ENCODE measurements around the gene SYT12. TPM values are rescaled to one million over a fixed set of nuclear protein-coding genes. Genes with fewer than 3 reads are reported as not detected.

The SYT12 gene
- total and polyA plus RNA-seq, 2 of the 8 experiments (the other 6 are each of a cell fraction or from before 2014, with no cell fraction given): 1.4 to 3.3 TPM

GRCh38 chr11:67044496-67044895 lies 21.6 kb downstream of the SYT12 start:
- H3K79me2 ChIP-seq (ENCODE audit: control insufficient read depth in 1 of 2, insufficient read depth in 2 of 2, low read length in 2 of 2): no peaks in the 10 kb centered on the region

More at GRCh38 chr11:67044496-67044895, 21.6 kb downstream of the SYT12 start:
- TF ChIP-seq RFX5 (IDR thresholded peaks at IDR 0.05; ENCODE audit: borderline replicate concordance, low read depth, low read length) (no peak), CHD1 (IDR thresholded peaks at IDR 0.05; ENCODE audit: low read depth, low read length) (no peak), SIX5 (IDR thresholded peaks at IDR 0.05; ENCODE audit: low read depth, low read length) (no peak), CBX8 (IDR thresholded peaks at IDR 0.05; ENCODE audit: borderline replicate concordance, low read depth, low read length) (no peak), KDM4A (IDR thresholded peaks at IDR 0.05; ENCODE audit: low read depth, low read length, severe bottlenecking) (no peak), CHD2 (IDR thresholded peaks at IDR 0.05; ENCODE audit: low read length) (no peak), RXRA (IDR thresholded peaks at IDR 0.05; ENCODE audit: insufficient read depth, low read depth, low read length) (no peak)
- no peak overlapping the region for H2BK120ac ChIP-seq (replicated peaks; ENCODE audit: low read depth, low read length)
- no peak overlapping the region for H3K56ac ChIP-seq (replicated peaks; ENCODE audit: insufficient read length, low read depth, low read length)
- H2AFZ ChIP-seq (ENCODE audit: low read length): no peak overlapping the region
- no peak for DNase-seq (ENCODE audit: low read depth in 1 of 2, low spot score in 2 of 2)
- no peak overlapping the region for H3K4ac ChIP-seq (replicated peaks; ENCODE audit: insufficient read length, low read depth, low read length)
- H2BK12ac ChIP-seq (ENCODE audit: low read depth, low read length): no peak overlapping the region
- no peak overlapping the region for H3K9ac ChIP-seq (replicated peaks in 1 of 4; ENCODE audit: extremely low read depth in 1 of 4, low read depth in 3 of 4, low read length in 3 of 4)
- H3K9me3 ChIP-seq (ENCODE audit: insufficient read depth in 2 of 2, low read depth in 1 of 2, low read length in 1 of 2): no peaks in the 10 kb centered on the region
- no peaks in the 10 kb centered on the region for H3K23me2 ChIP-seq (ENCODE audit: low read depth, low read length)
- no peak overlapping the region; the same call in 1 of the 2 replicates for H4K8ac ChIP-seq (ENCODE audit: extremely low read depth, insufficient read depth, low read length)
- H3K27ac ChIP-seq (ENCODE audit: low read depth, low read length): no peak overlapping the region
- no peak overlapping the region for H2BK5ac ChIP-seq (ENCODE audit: low read depth, low read length)
- WGBS, 2 experiments (ENCODE audit: extremely low coverage in 1 of 2, insufficient coverage in 1 of 2, insufficient read length in 1 of 2, insufficient replicate concordance in 2 of 2, low coverage in 1 of 2, low lambda C conversion rate in 2 of 2, missing lambda C conversion rate in 1 of 2): 96% methylated on average over 8 of the region's 14 CpGs; no CpG with 5 or more reads in 1 of the 2 experiments
- H3K4me3 ChIP-seq (ENCODE audit: extremely low read depth in 1 of 4, insufficient read depth in 2 of 4, low read depth in 3 of 4, low read length in 4 of 4): no peak overlapping the region
- no peaks in the 10 kb centered on the region; a peak in 1 of 7 replicates for H3K4me1 ChIP-seq (replicated peaks in 1 of 4; ENCODE audit: control insufficient read depth in 3 of 4, insufficient read depth in 4 of 4, low read length in 3 of 4)
- ChIA-PET CTCF (ENCODE audit: partially characterized antibody) (interaction anchor here (0.7 to 7.0 kb wide), 3 partner anchors 9 to 28 kb away, joined by 3 to 69 read pairs (median 3); partner anchors contain the start of gene RHOD), POLR2A (ENCODE audit: partially characterized antibody) (interaction anchor here (0.8 kb wide), 1 partner anchor 12 kb away, joined by 4 read pairs; no protein-coding TSS in a partner anchor)
- H3K23ac ChIP-seq (ENCODE audit: insufficient read length): no peak overlapping the region
- H4K91ac ChIP-seq (replicated peaks; ENCODE audit: insufficient read length, low read length): no peak overlapping the region
- H3K79me1 ChIP-seq (ENCODE audit: low read depth, low read length): no peaks in the 10 kb centered on the region
- peaks cover 0 to 2% of the 10 kb centered on the region in 2 experiments for H4K20me1 ChIP-seq (replicated peaks in 1 of 2; ENCODE audit: control insufficient read depth in 1 of 2, insufficient read depth in 2 of 2, low read length in 2 of 2)
- no peaks in the 10 kb centered on the region for H3K36me3 ChIP-seq (ENCODE audit: control insufficient read depth in 2 of 4, insufficient read depth in 4 of 4, low read length in 3 of 4)
- H2BK20ac ChIP-seq (ENCODE audit: low read length): no peak overlapping the region
- FAIRE-seq: no peak
- H3K27me3 ChIP-seq (replicated peaks in 1 of 4; ENCODE audit: control insufficient read depth in 3 of 4, extremely low read depth in 1 of 4, insufficient read depth in 3 of 4, low read length in 3 of 4): no peaks in the 10 kb centered on the region
- H2BK15ac ChIP-seq (ENCODE audit: low read length): no peak overlapping the region
- H3K18ac ChIP-seq (ENCODE audit: extremely low read depth, low read length): no peak overlapping the region
- H4K5ac ChIP-seq (ENCODE audit: insufficient read length, low read depth, low read length): no peak overlapping the region
- no peak overlapping the region for H3K4me2 ChIP-seq (ENCODE audit: insufficient read depth in 1 of 2, low read depth in 2 of 2, low read length in 2 of 2)
- no peak overlapping the region for H2AK5ac ChIP-seq (ENCODE audit: low read depth, low read length)
- H3K14ac ChIP-seq (ENCODE audit: insufficient read length): no peak overlapping the region
